G401 (cell line): ENCODE measurements around the gene SHF. TPM values are rescaled to one million over a fixed set of nuclear protein-coding genes. Genes with fewer than 3 reads are reported as not detected.
"Not testable (repeated sequence)": the region's sequence is repeated elsewhere in the genome, so short reads cannot be mapped to it uniquely, and the experiment has no call there.

Source experiments
- DNase-seq: peaks from one replicate; pipeline ENCODE4 v3.0.0-alpha.2; 2015; ENCODE audit warnings: low spot score
- in situ Hi-C: cut with HindIII; loops from 2 replicates; pipeline ENCODE4 v1.10.0; 2016; ENCODE audit warnings: low sequenced_read_pairs, mixed read lengths
- total RNA-seq: library from RNA; depleted of rRNA; stranded (reverse); fragments of >200 nt; shearing (Covaris generic); gene quantifications from 2 replicates; pipeline ENCODE4 v1.2.3, GENCODE V29; 2014

SHF gene
- total RNA-seq, 1 experiment from 2014 or later: 7.8 TPM

GRCh38 chr15:45155739-45156138 lies 32.0 kb downstream of the SHF start:
- DNase-seq: peak; percentile 23
- in situ Hi-C loops: no loop called here

- DNase-seq: no peak
- in situ Hi-C loops: no loop called here
These were observed 35.6 kb downstream of the SHF start for GRCh38 chr15:45151998-45152828.

- DNase-seq: no peak
- in situ Hi-C loops: no loop called here
These were observed 36.8 kb downstream of the SHF start for GRCh38 chr15:45150997-45151396.

GRCh38 chr15:45150481-45150880 lies 37.3 kb downstream of the SHF start:
- no peak for DNase-seq
- in situ Hi-C loops: no loop called here

- no peak for DNase-seq
- in situ Hi-C loops: no loop called here
These were observed 38.7 kb downstream of the SHF start for GRCh38 chr15:45149060-45149459.

GRCh38 chr15:45148076-45149059 lies 39.4 kb downstream of the SHF start:
- DNase-seq: no peak
- in situ Hi-C loops: no loop called here

GRCh38 chr15:45147606-45148005 lies 40.2 kb downstream of the SHF start:
- in situ Hi-C loops: no loop called here

GRCh38 chr15:45146405-45146804 lies 41.4 kb downstream of the SHF start:
- DNase-seq: no peak
- in situ Hi-C loops: no loop called here

More at GRCh38 chr15:45147606-45148005, 40.2 kb downstream of the SHF start:
- no peak for DNase-seq

- in situ Hi-C loops: no loop called here
- no peak for DNase-seq
These were observed 43.0 kb downstream of the SHF start for GRCh38 chr15:45144775-45145174.

GRCh38 chr15:45143946-45144345 lies 43.8 kb downstream of the SHF start:
- no peak for DNase-seq
- in situ Hi-C loops: no loop called here

GRCh38 chr15:45143056-45143455 lies 44.7 kb downstream of the SHF start:
- DNase-seq: no peak
- in situ Hi-C loops: no loop called here

- in situ Hi-C loops: no loop called here
- DNase-seq: no peak
These were observed 46.4 kb downstream of the SHF start for GRCh38 chr15:45141386-45141785.

GRCh38 chr15:45140557-45141250 lies 47.1 kb downstream of the SHF start:
- in situ Hi-C loops: no loop called here
- DNase-seq: no peak

GRCh38 chr15:45139770-45140169 lies 48.0 kb downstream of the SHF start:
- no peak for DNase-seq
- in situ Hi-C loops: no loop called here

GRCh38 chr15:45138814-45139765 lies 48.7 kb downstream of the SHF start:
- no peak for DNase-seq
- in situ Hi-C loops: no loop called here

GRCh38 chr15:45137703-45138102 lies 50.1 kb downstream of the SHF start:
- DNase-seq: no peak
- in situ Hi-C loops: no loop called here

- in situ Hi-C loops: no loop called here
- DNase-seq: no peak
These were observed 51.4 kb downstream of the SHF start for GRCh38 chr15:45136378-45136764.

- DNase-seq, in situ Hi-C loops: not testable (repeated sequence)
These were observed 51.9 kb downstream of the SHF start for GRCh38 chr15:45135705-45136377.
